CD8-positive, alpha-beta memory T cell (primary cell): ENCODE data around the gene SLC9A6. TPM values are rescaled to one million over a fixed set of nuclear protein-coding genes. Genes with fewer than 3 reads are reported as not detected.
"Not testable (repeated sequence)": the region's sequence is repeated elsewhere in the genome, so short reads cannot be mapped to it uniquely, and the experiment has no call there.

Source experiments
- CTCF ChIA-PET: fragments of 350-600 bp; sonication (Branson Sonifier 250); formaldehyde crosslinking; loops from one replicate; lab custom pipeline; 2021; ENCODE audit warnings: antibody characterized with exemption; lab: Charles Lee
- POLR2A ChIA-PET: fragments of 350-600 bp; sonication (Branson Sonifier 250); formaldehyde crosslinking; loops from one replicate; lab custom pipeline; 2021; ENCODE audit warnings: antibody characterized with exemption; lab: Charles Lee
- DNase-seq, 5 donors: peaks; one replicate each; pipeline versions ENCODE4 v3.0.0 to v3.0.0-alpha.2; 2020 to 2022; ENCODE audit warnings: mixed read lengths in 1 of 5
- H3K27ac ChIP-seq: one replicate; pipeline ENCODE4 v1.7.0; 2013; ENCODE audit warnings: low read depth, mild to moderate bottlenecking, low read length, moderate library complexity
- H3K27me3 ChIP-seq: 2 replicates; pipeline ENCODE4 v1.7.0; 2013; ENCODE audit warnings: low read length, mild to moderate bottlenecking; ENCODE audit not compliant: insufficient read depth, poor library complexity, severe bottlenecking
- H3K36me3 ChIP-seq: 2 replicates; pipeline ENCODE4 v1.7.0; 2013; ENCODE audit warnings: mild to moderate bottlenecking, low read length, moderate library complexity; ENCODE audit not compliant: insufficient read depth
- H3K4me1 ChIP-seq: 2 replicates; pipeline ENCODE4 v1.7.0; 2013; ENCODE audit warnings: mild to moderate bottlenecking, low read length, moderate library complexity; ENCODE audit not compliant: insufficient read depth
- H3K4me3 ChIP-seq: 2 replicates; pipeline ENCODE4 v1.7.0; 2013; ENCODE audit warnings: mild to moderate bottlenecking, low read length
- H3K9me3 ChIP-seq: 2 replicates; pipeline ENCODE4 v1.7.0; 2013; ENCODE audit warnings: mild to moderate bottlenecking, low read length
- H3K27ac Mint-ChIP-seq, 8 donors: one replicate each; pipeline ENCODE4 v1.8.0; 2020 to 2021; ENCODE audit warnings: mixed read lengths in 8 of 8, mild to moderate bottlenecking in 6 of 8, inconsistent platforms in 3 of 8, moderate library complexity in 3 of 8
- H3K27me3 Mint-ChIP-seq, 2 donors: one replicate each; pipeline ENCODE4 v1.8.0; 2020 to 2021; ENCODE audit warnings: mixed read lengths in 2 of 2, mild to moderate bottlenecking in 1 of 2, moderate library complexity in 1 of 2
- H3K36me3 Mint-ChIP-seq, 3 donors: one replicate each; pipeline ENCODE4 v1.8.0; 2020 to 2021; ENCODE audit warnings: mixed read lengths in 3 of 3, inconsistent platforms in 1 of 3, mild to moderate bottlenecking in 1 of 3
- H3K4me1 Mint-ChIP-seq, 3 donors: one replicate each; pipeline ENCODE4 v1.8.0; 2020 to 2021; ENCODE audit warnings: mixed read lengths in 3 of 3, inconsistent platforms in 1 of 3, mild to moderate bottlenecking in 1 of 3
- H3K4me3 Mint-ChIP-seq, 7 donors: one replicate each; pipeline ENCODE4 v1.8.0; 2020 to 2021; ENCODE audit warnings: mixed read lengths in 7 of 7, mild to moderate bottlenecking in 6 of 7, moderate library complexity in 4 of 7, inconsistent platforms in 2 of 7
- H3K9me3 Mint-ChIP-seq, 5 donors: one replicate each; pipeline ENCODE4 v1.8.0; 2020 to 2022; ENCODE audit warnings: mixed read lengths in 5 of 5, mild to moderate bottlenecking in 3 of 5, moderate library complexity in 2 of 5, inconsistent platforms in 1 of 5
- polyA plus RNA-seq: library from polyadenylated mRNA; unstranded; fragments of 300-500 nt; fragmentation: Illumina TruSeq; gene quantifications from one replicate; pipeline ENCODE4 v1.2.3, GENCODE V29; 2021
- total RNA-seq, 2 experiments: library from RNA; stranded (reverse); gene quantifications; one replicate each; pipeline ENCODE4 v1.2.3, GENCODE V29; 2021

The SLC9A6 gene
- total and polyA plus RNA-seq, 3 experiments from 2014 or later = 14.9 to 18.0 (median 16.2) TPM

- Histone ChIP-seq H3K4me1 (peaks cover 20% of the 10 kb centered on the region), H3K9me3 (no peaks in the 10 kb centered on the region), H3K27ac (no peak overlapping the region), H3K4me3 (no peak overlapping the region), H3K27me3 (no peaks in the 10 kb centered on the region), H3K36me3 (no peaks in the 10 kb centered on the region)
- H3K4me3 Mint-ChIP-seq = no peak overlapping the region
- H3K4me1 Mint-ChIP-seq = peaks cover 16 to 32% (median 26%) of the 10 kb centered on the region in 3 donors
- H3K27me3 Mint-ChIP-seq = peaks cover 5 to 15% of the 10 kb centered on the region in 2 donors
- no peak overlapping the region for H3K27ac Mint-ChIP-seq
- DNase-seq = no peak
- no peaks in the 10 kb centered on the region for H3K36me3 Mint-ChIP-seq
- H3K9me3 Mint-ChIP-seq = no peaks in the 10 kb centered on the region
- POLR2A ChIA-PET = no interaction called here
- CTCF ChIA-PET = no interaction called here
These were observed 81.9 kb downstream of the SLC9A6 start for GRCh38 chrX:136067097-136067496.

DNA sequence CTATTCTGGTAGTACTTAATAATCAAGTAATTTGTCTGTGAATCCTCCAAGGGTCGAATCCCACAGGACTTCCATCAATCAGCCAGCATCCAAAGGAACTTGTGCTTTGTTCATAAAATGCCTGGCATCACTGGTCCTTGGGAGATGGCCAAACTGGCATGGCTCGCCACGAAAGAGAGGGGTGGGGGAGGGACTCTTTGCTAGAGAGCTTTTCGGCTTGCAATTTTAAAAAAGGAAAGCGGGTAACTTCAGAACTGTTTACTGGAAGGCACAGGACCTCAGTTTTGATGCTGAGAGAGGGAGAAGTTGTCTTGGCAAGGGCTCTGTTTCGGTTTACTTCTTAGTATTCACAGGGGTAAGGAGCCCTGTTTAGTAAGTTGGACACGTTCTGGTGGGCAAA lies 82.7 kb downstream of the SLC9A6 start:
- peaks cover 20% of the 10 kb centered on the region for H3K4me1 ChIP-seq
- ChIA-PET CTCF (no interaction called here), POLR2A (no interaction called here)
- Mint-ChIP-seq H3K4me3 (no peak overlapping the region), H3K9me3 (no peaks in the 10 kb centered on the region), H3K27ac (peak overlapping the region in 2 of 8 donors; percentile 21 to 24), H3K4me1 (peaks cover 16 to 32% (median 26%) of the 10 kb centered on the region in 3 donors), H3K27me3 (peaks cover 5 to 15% of the 10 kb centered on the region in 2 donors), H3K36me3 (no peaks in the 10 kb centered on the region)
- H3K9me3 ChIP-seq = no peaks in the 10 kb centered on the region
- no peak for DNase-seq
- H3K27me3 ChIP-seq = no peaks in the 10 kb centered on the region
- H3K27ac ChIP-seq = no peak overlapping the region
- no peak overlapping the region for H3K4me3 ChIP-seq
- no peaks in the 10 kb centered on the region for H3K36me3 ChIP-seq

GRCh38 chrX:136076942-136077341 lies 91.7 kb downstream of the SLC9A6 start:
- Histone ChIP-seq H3K36me3 (no peaks in the 10 kb centered on the region), H3K4me3 (no peak overlapping the region), H3K27ac (no peak overlapping the region), H3K9me3 (no peaks in the 10 kb centered on the region), H3K27me3 (no peaks in the 10 kb centered on the region), H3K4me1 (no peaks in the 10 kb centered on the region)
- no peak for DNase-seq
- CTCF ChIA-PET = no interaction called here
- POLR2A ChIA-PET = no interaction called here
- no peak overlapping the region for H3K27ac Mint-ChIP-seq
- no peaks in the 10 kb centered on the region for H3K9me3 Mint-ChIP-seq
- H3K4me3 Mint-ChIP-seq = no peak overlapping the region
- H3K4me1 Mint-ChIP-seq = no peaks in the 10 kb centered on the region
- peaks cover 13 to 18% of the 10 kb centered on the region in 2 donors for H3K27me3 Mint-ChIP-seq
- H3K36me3 Mint-ChIP-seq = no peaks in the 10 kb centered on the region

GRCh38 chrX:136080766-136081165 lies 95.5 kb downstream of the SLC9A6 start:
- Histone ChIP-seq H3K4me3 (no peak overlapping the region), H3K36me3 (no peaks in the 10 kb centered on the region), H3K4me1 (no peaks in the 10 kb centered on the region), H3K27me3 (no peaks in the 10 kb centered on the region), H3K9me3 (no peaks in the 10 kb centered on the region), H3K27ac (no peak overlapping the region)
- no peaks in the 10 kb centered on the region for H3K4me1 Mint-ChIP-seq
- ChIA-PET CTCF (no interaction called here), POLR2A (no interaction called here)
- H3K9me3 Mint-ChIP-seq = no peaks in the 10 kb centered on the region
- peaks cover 16 to 26% of the 10 kb centered on the region in 2 donors for H3K27me3 Mint-ChIP-seq
- no peak for DNase-seq
- no peak overlapping the region for H3K4me3 Mint-ChIP-seq
- H3K36me3 Mint-ChIP-seq = no peaks in the 10 kb centered on the region
- no peak overlapping the region for H3K27ac Mint-ChIP-seq

GRCh38 chrX:136086521-136086920 lies 101.3 kb downstream of the SLC9A6 start:
- no peak for DNase-seq
- H3K4me1 ChIP-seq = no peaks in the 10 kb centered on the region
- POLR2A ChIA-PET = no interaction called here
- no peak overlapping the region for H3K27ac ChIP-seq
- CTCF ChIA-PET = no interaction called here
- no peaks in the 10 kb centered on the region for H3K36me3 ChIP-seq
- no peak overlapping the region for H3K4me3 ChIP-seq
- Mint-ChIP-seq H3K27ac (no peak overlapping the region), H3K4me3 (no peak overlapping the region), H3K9me3 (no peaks in the 10 kb centered on the region), H3K27me3 (peaks cover 5 to 14% of the 10 kb centered on the region in 2 donors), H3K4me1 (no peaks in the 10 kb centered on the region), H3K36me3 (no peaks in the 10 kb centered on the region)
- H3K27me3 ChIP-seq = no peaks in the 10 kb centered on the region
- no peaks in the 10 kb centered on the region for H3K9me3 ChIP-seq

- H3K27me3 Mint-ChIP-seq, CTCF ChIA-PET, POLR2A ChIA-PET, H3K36me3 ChIP-seq, H3K4me1 ChIP-seq, H3K4me3 ChIP-seq, H3K27ac ChIP-seq, H3K9me3 Mint-ChIP-seq, H3K36me3 Mint-ChIP-seq, H3K9me3 ChIP-seq, H3K27me3 ChIP-seq, H3K27ac Mint-ChIP-seq, H3K4me1 Mint-ChIP-seq, DNase-seq, H3K4me3 Mint-ChIP-seq: not testable (repeated sequence)
These were observed 106.7 kb downstream of the SLC9A6 start for GRCh38 chrX:136091898-136092297.

GRCh38 chrX:136094962-136095361 lies 109.7 kb downstream of the SLC9A6 start:
- Mint-ChIP-seq H3K4me1 (no peaks in the 10 kb centered on the region), H3K36me3 (no peaks in the 10 kb centered on the region), H3K4me3 (no peak overlapping the region), H3K27me3 (peaks cover 0 to 10% of the 10 kb centered on the region in 2 donors), H3K9me3 (no peaks in the 10 kb centered on the region), H3K27ac (no peak overlapping the region)
- POLR2A ChIA-PET = no interaction called here
- DNase-seq = no peak
- no peak overlapping the region for H3K4me3 ChIP-seq
- H3K9me3 ChIP-seq = no peaks in the 10 kb centered on the region
- no peaks in the 10 kb centered on the region for H3K36me3 ChIP-seq
- CTCF ChIA-PET = no interaction called here
- H3K27ac ChIP-seq = no peak overlapping the region
- H3K4me1 ChIP-seq = no peaks in the 10 kb centered on the region
- no peaks in the 10 kb centered on the region for H3K27me3 ChIP-seq
